ENCODE measurements around the gene SLC41A1. TPM values are rescaled to one million over a fixed set of nuclear protein-coding genes. Genes with fewer than 3 reads are reported as not detected.

The SLC41A1 gene
- polyA plus RNA-seq, 1 of the 3 experiments (the other 2 are of a cell fraction): 18.3 TPM

DNA sequence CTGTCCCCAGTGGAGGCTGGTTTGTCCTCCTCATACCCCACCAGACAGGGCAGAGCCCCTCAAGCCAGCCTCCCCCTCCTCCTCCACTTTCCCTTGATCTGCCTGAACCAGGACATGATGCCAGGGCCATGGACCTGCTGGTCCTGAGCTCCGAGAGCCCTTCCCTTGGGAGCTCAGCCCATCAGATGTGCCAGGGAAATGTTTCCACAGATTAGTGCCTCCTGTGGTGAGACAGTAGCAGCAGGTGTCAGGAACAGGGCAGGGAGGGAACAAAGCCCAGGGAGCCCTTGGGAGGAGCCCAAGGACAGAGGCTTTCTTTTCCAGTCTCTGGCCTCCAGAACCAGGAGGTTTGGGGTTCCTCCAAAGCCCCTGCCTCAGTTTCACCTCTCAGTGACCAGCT is 14.6 kb upstream of the SLC41A1 start:
- TF ChIP-seq RCOR1 (IDR thresholded peaks at IDR 0.05; ENCODE audit: low read length) (no peak), GATA2 (CRISPR knock-in tag; IDR thresholded peaks at IDR 0.05) (no peak), TCF12 (IDR thresholded peaks at IDR 0.05) (no peak), ELF1 (IDR thresholded peaks at IDR 0.05) (no peak)
- TF ChIP-seq, protein P1, sequence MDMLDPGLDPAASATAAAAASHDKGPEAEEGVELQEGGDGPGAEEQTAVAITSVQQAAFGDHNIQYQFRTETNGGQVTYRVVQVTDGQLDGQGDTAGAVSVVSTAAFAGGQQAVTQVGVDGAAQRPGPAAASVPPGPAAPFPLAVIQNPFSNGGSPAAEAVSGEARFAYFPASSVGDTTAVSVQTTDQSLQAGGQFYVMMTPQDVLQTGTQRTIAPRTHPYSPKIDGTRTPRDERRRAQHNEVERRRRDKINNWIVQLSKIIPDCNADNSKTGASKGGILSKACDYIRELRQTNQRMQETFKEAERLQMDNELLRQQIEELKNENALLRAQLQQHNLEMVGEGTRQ (IDR thresholded peaks at IDR 0.05; ENCODE audit: borderline replicate concordance, low read depth, low read length): no peak
- H3K9ac ChIP-seq: no peak overlapping the region
- H4K20me1 ChIP-seq (ENCODE audit: insufficient read depth): no peaks in the 10 kb centered on the region
- no peaks in the 10 kb centered on the region for H3K79me2 ChIP-seq (ENCODE audit: insufficient read depth)
- H3K27ac ChIP-seq (ENCODE audit: low read depth in 2 of 2, low read length in 1 of 2): no peak overlapping the region
- H2AFZ ChIP-seq (ENCODE audit: low read depth): no peak overlapping the region
- H3K36me3 ChIP-seq (replicated peaks in 1 of 2; ENCODE audit: control insufficient read depth in 1 of 2, insufficient read depth in 2 of 2, low read length in 1 of 2): no peaks in the 10 kb centered on the region
- POLR2A ChIA-PET: no interaction called here
- no peak overlapping the region for H3K4me2 ChIP-seq
- H3K4me3 ChIP-seq (ENCODE audit: low read depth in 2 of 2, low read length in 1 of 2): no peak overlapping the region
- no peaks in the 10 kb centered on the region for H3K9me2 ChIP-seq
- no peaks in the 10 kb centered on the region for H3K27me3 ChIP-seq (ENCODE audit: insufficient read depth)
- WGBS (ENCODE audit: low lambda C conversion rate): 33% methylated on average over 1 of the region's 1 CpG
- DNase-seq: no peak
- CTCF ChIA-PET: no interaction called here
- H3F3A ChIP-seq (replicated peaks; ENCODE audit: insufficient read depth): no peaks in the 10 kb centered on the region
- peaks cover 0 to 4% of the 10 kb centered on the region in 2 experiments; a peak in 1 of 4 replicates for H3K4me1 ChIP-seq (ENCODE audit: control insufficient read depth in 1 of 2, insufficient read depth in 2 of 2, low read depth in 1 of 2, low read length in 1 of 2)
- H3K9me3 ChIP-seq: no peaks in the 10 kb centered on the region

DNA sequence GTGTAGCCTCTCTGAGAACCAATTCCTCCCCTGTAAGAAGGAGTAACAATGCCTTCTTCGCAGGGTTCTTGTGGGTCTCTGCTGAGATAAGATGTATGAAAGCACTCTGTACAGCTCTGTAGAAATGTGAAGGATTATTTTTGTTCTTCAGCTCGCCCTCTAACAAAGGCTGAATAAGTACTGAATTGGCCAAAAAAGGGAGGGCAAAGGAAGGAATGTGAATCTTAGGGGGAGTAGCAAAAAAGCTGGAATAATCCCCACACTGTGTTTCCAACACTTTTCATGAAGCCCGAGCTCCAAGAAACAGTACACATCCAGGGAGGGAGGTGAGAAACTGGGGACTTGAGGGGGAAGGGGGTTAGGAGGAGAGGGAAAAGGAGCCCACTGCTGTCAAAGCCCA is 14.0 kb upstream of the SLC41A1 start:
- H3K4me2 ChIP-seq: no peak overlapping the region
- H3K27me3 ChIP-seq (ENCODE audit: insufficient read depth): no peaks in the 10 kb centered on the region
- 47% methylated on average over 3 of the region's 3 CpGs for WGBS (ENCODE audit: low lambda C conversion rate)
- H4K20me1 ChIP-seq (ENCODE audit: insufficient read depth): no peaks in the 10 kb centered on the region
- H3F3A ChIP-seq (replicated peaks; ENCODE audit: insufficient read depth): no peaks in the 10 kb centered on the region
- no peaks in the 10 kb centered on the region for H3K79me2 ChIP-seq (ENCODE audit: insufficient read depth)
- CTCF ChIA-PET: interaction anchor here (1.3 to 2.4 kb wide), 4 partner anchors 9 to 150 kb away, joined by 4 to 11 read pairs (median 5); no protein-coding TSS in a partner anchor
- POLR2A ChIA-PET: no interaction called here
- no peak overlapping the region for H2AFZ ChIP-seq (ENCODE audit: low read depth)
- H3K27ac ChIP-seq (ENCODE audit: low read depth in 2 of 2, low read length in 1 of 2): no peak overlapping the region
- H3K4me3 ChIP-seq (ENCODE audit: low read depth in 2 of 2, low read length in 1 of 2): no peak overlapping the region
- H3K36me3 ChIP-seq (replicated peaks in 1 of 2; ENCODE audit: control insufficient read depth in 1 of 2, insufficient read depth in 2 of 2, low read length in 1 of 2): no peaks in the 10 kb centered on the region
- TF ChIP-seq GATA2 (CRISPR knock-in tag; IDR thresholded peaks at IDR 0.05) (no peak), JUND (IDR thresholded peaks at IDR 0.05) (no peak), ELF1 (IDR thresholded peaks at IDR 0.05) (no peak), EZH2phosphoT487 (IDR thresholded peaks at IDR 0.05; ENCODE audit: borderline replicate concordance, low read depth) (no peak), MEF2A (IDR thresholded peaks at IDR 0.05; ENCODE audit: borderline replicate concordance, low read depth) (no peak), MXI1 (IDR thresholded peaks at IDR 0.05; ENCODE audit: low read depth, low read length) (no peak), GABPA (IDR thresholded peaks at IDR 0.05; ENCODE audit: low read depth) (no peak), CTCF (IDR thresholded peaks at IDR 0.05) (no peak), EP300 (IDR thresholded peaks at IDR 0.05; ENCODE audit: borderline replicate concordance in 1 of 2, low read depth in 1 of 2, low read length in 1 of 2) (no peak)
- no peak for DNase-seq
- no peaks in the 10 kb centered on the region for H3K9me2 ChIP-seq
- H3K4me1 ChIP-seq (ENCODE audit: control insufficient read depth in 1 of 2, insufficient read depth in 2 of 2, low read depth in 1 of 2, low read length in 1 of 2): peaks cover 0 to 2% of the 10 kb centered on the region in 2 experiments; a peak in 1 of 4 replicates
- no peak overlapping the region for H3K9ac ChIP-seq
- H3K9me3 ChIP-seq: no peaks in the 10 kb centered on the region

All from SK-N-SH (cell line).